NCI-H2196 (cell line): Measurements from ENCODE around the gene RNASEH2A.
A peak's percentile ranks its signal among the peaks of the same experiment; 100 is the strongest.

Experiments
- DNase-seq: peaks from one replicate; lab custom pipeline; 2025; ENCODE audit not compliant: unreplicated experiment; lab: John Stamatoyannopoulos, UW

The RNASEH2A gene

DNA sequence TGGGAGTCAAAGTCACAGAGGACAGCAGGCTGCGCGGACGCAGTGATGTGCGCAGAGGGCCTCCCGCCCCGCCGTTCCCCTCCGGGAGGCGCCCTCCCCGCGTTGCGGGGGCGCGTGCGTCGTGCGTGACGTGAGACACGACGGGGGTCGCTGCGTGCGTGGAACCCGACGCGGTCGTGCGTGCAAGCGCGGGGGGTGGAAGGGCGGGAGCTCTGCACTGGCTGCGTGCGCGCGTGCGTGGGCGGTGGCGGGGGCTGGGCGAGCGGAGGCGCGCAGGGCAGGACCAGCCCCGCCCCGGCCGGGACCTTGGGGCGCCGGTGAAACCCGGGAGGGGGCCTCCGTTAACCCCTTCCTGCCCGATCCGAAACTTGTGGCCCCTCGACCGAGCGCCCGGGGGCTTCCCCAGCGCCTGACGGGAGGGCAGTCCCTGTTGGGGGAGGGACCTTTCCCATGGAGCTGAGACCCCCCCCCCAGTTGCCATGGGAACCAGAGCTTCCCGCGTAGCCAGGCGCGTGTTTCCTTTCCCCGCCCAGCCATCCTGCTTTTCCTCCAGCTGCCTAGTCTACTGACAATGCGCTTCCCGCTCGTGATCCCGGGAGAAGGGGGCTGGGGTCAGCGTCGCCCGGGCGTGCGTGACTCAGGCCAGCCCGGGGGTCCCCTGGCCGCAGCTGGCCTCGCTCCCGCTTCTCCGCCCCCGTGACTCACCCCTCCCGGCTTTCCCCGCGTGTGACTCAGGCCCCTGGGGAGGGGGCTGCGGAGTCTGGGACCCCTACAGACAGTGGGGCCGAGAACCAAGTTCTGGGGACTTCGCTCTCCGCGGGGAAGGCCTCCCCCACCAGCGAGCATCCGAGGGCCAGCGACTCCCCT is 23.7 kb upstream of the RNASEH2A start:
- peak; percentile 82 for DNase-seq

- no peak for DNase-seq
These were observed 23.0 kb upstream of the RNASEH2A start for GRCh38 chr19:12783291-12783848.

DNA sequence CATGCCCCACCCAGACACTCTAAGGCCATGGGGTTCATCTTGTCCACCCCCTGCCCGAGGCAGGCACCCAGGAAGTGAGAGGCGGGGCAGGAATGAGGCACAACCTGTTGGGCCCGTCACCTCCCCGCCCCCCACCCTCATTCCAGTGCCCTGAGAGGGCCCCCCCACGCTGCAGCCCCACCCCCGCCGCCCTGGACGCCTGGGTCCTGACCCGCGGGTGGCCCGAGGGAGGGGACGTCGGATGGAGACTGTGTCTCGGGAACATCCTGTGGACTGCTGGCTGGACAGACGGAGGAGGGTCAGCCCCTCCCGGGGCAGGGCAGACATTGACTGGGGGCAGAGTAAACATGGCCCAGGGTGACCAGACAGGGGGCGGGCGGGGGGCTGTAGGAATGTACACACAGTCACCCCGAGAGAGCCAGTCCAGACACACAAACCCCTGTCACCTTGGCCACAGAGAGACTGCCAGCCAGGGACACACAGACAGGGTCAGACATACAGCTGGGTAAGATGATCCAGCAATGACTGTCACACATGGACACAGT is 22.5 kb upstream of the RNASEH2A start:
- no peak for DNase-seq

DNA sequence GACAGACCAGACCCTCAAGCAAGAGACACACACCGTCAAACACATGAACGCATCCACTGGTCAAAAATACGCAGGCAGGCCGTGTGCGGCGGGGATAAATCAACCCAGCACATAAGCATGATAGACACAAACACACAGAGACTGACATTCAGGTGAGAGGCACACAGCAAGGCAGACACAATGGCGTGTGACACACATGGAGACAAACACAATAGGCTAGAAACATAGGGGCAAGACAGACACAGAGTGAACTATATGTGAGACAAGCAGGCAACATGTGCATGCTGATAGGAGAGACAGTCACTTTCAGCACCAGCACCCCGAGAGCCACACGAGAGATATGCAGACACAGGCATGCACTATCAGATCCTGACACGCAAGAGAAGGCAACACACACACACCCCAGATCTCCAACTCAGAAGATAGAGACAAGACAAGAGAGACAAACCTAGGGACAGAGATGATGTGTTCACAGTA is 22.0 kb upstream of the RNASEH2A start:
- no peak for DNase-seq

DNA sequence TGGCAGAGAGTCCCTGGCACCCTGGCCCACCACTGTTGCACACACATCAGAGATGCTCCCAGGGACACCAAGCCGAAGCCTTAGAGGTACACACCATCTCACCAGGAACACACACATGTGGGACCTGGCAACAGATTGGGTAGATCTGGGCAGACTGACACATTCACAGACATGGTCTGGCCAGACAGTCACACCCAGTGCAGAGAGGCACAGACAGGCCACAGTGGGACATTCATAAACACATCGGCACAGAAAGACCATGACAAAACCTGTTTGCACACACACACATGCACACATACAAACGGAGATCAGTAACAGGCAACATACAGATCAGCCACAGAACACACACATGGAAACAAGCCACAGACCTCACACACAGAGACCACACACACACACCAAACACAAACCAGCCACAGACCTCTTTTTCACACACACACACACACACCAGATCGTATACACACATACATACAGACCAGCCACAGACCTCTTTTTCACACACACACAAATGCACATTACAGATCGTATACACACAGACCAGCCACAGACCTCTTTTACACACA is 21.4 kb upstream of the RNASEH2A start:
- no peak for DNase-seq

DNA sequence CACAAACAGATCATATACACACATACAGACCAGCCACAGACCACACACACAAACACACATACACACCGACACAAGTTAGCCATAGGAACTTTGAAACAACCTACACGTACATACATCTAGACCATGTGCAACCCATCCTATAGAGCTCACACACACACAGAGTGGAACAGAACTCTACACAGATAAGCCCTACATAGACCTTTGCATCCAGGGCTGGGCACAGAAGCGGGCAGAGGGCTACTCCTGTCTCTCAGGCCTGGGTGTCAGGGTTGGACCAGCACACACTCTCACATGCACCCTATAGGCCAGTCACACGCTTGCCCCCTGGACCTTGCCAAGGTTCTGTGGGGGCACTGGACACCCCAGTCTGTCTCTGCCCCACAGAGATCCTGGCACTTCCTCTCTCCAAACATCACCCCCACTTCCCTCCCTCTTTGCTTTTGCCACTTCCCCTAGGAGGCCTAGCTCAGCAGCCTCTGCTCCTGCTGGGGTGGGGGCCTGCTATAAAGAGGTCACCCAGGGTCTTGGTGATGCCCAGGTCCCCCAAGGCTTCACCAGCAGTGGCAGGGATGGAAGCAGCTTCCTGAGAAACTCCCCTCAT is 20.9 kb upstream of the RNASEH2A start:
- DNase-seq = no peak

- peak; percentile 61 for DNase-seq
These were observed 20.1 kb upstream of the RNASEH2A start for GRCh38 chr19:12786141-12786870.

DNA sequence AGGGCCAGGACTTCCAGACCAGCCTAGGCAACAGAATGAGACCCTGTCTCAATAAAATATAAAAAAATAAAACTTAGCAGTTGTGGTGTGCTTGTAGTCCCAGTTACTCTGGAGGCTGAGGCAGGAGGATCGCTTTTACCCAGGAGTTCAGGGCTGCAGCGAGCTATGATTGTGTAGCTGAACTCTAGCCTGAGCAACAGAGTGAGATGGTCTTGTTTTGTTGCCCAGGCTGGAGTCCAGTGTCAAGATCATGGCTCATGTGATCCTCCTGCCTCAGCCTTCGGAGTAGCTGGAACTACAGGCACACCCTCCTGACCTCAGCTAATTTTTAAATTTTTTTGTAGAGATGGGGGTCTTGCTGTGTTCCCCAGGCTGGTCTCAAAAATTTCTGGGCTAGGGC is 19.4 kb upstream of the RNASEH2A start:
- no peak for DNase-seq

- no peak for DNase-seq
These were observed 18.9 kb upstream of the RNASEH2A start for GRCh38 chr19:12787458-12787857.

- no peak for DNase-seq
These were observed 18.2 kb upstream of the RNASEH2A start for GRCh38 chr19:12788042-12788681.

GRCh38 chr19:12788682-12789097 is 17.7 kb upstream of the RNASEH2A start:
- DNase-seq = peak; percentile 90

DNA sequence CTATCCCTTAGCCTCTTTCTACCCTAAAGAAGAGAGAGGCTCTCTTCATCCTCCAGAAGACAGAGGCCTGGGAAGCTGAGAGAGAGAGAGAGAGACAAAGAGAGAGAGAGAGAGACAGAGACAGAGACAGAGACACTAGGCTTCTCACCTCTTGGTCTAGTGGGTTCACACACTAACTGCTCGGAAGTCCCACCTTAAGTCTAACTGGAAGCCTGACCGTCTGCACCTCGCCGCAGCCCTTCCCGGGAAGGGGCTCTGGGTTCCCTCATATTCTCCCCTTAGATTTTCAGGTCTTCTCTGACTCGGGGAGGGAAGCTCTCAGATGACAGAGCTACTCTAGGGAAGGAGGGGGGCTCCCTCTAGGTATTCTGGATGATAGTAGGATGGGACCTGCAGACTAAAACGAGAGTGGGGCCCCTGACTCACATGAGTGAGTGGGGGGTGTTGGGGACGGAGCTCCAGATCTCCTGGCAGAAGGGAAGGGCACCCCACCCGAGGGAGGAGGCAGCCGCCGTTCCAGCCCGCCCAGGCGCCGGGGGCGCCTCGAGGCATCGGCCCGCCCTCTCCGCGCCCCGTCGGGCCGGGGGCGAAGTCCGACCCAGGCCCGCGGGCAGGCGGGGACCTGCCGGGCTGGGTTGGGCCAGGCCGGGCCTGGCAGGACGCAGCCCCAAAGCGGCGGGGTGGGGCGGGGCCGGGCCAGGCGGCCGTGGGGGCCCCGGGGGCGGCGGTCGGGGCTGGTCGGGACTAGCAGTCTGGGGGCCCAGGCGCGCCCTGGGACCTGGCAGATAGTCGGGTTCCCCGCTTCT is 17.1 kb upstream of the RNASEH2A start:
- DNase-seq = peak; percentile 61

GRCh38 chr19:12789904-12790619 is 16.3 kb upstream of the RNASEH2A start:
- peak; percentile 98 for DNase-seq

- no peak for DNase-seq
These were observed 15.6 kb upstream of the RNASEH2A start for GRCh38 chr19:12790628-12791344.

GRCh38 chr19:12791345-12792050 is 14.9 kb upstream of the RNASEH2A start, which contains the start of gene JUNB:
Gene JUNB, plus strand, starts transcription at chr19:12791486. Its CDS starts 286 bp downstream, at chr19:12791772.
- peak; percentile 96 for DNase-seq

GRCh38 chr19:12792051-12792852 is 14.1 kb upstream of the RNASEH2A start:
- DNase-seq = peak; percentile 74
